Measurements from ENCODE around the gene IGF2BP2.

DNA sequence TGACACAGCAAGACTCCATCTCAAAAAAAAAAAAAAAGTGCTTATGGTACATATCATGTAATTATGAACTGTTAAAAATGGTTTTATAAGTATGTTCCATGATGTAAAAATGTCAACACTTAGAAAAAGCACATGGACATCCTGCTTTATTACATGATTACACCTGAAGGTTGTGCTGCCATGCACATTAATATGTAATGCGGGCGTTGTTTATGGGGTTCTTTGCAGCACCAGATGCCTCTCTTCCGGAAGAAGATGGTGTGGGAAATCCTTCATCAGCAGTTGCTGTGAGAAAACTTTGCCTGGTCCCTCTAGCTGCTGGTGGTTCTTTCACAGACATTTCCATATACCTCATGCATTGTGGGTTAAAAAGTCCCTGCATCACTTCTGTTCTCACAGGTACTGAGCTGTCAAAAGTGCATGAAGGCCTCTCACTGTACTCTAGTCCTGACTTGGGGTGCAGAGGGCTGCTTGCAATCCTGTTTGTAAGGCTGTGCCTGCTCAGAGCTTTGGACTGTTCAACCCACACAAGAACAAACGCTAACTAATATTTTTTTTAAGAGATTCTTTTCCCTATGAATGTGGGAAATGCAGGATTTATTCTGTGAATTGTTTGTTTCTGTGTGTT is 195.2 kb downstream of the IGF2BP2 start:
- TF ChIP-seq POLR2A (IDR thresholded peaks at IDR 0.05; ENCODE audit: extremely low read depth, insufficient read length) (no peak), CTCF (IDR thresholded peaks at IDR 0.05; ENCODE audit: low read depth, low read length) (no peak)
- TF ChIP-seq, protein P1, sequence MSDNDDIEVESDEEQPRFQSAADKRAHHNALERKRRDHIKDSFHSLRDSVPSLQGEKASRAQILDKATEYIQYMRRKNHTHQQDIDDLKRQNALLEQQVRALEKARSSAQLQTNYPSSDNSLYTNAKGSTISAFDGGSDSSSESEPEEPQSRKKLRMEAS (IDR thresholded peaks at IDR 0.05; ENCODE audit: low read depth, low read length), result no peak
